ENCODE data around the gene BOC. TPM values are rescaled to one million over a fixed set of nuclear protein-coding genes. Genes with fewer than 3 reads are reported as not detected.
A peak's percentile ranks its signal among the peaks of the same experiment; 100 is the strongest.

BOC gene
- total and polyA plus RNA-seq, 2 experiments from 2014 or later: 2.1 to 4.1 TPM

DNA sequence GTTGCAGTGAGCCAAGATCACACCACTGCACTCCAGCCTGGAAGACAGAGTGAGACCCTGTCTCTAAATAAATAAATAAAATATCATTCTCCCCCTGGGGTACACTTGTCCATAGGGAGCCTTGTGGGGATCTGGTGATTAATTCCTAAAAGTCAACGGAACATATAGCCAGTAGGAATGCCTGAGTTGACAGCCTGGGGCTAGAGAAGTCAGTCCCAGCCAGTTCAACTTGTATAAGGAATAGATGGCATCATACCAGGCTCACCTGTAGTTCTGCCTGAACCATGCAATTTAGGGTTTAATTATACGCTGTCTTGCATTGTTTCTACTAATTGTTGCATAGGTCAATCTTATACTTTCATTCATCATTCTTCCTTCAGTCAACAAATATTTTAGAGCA lies 5.9 kb upstream of the BOC start:
- Mint-ChIP-seq H3K27me3 (ENCODE audit: insufficient read depth, low read depth, poor library complexity) (peaks cover 5% of the 10 kb centered on the region), H3K27ac (no peak overlapping the region), H3K4me1 (peaks cover 21% of the 10 kb centered on the region), H3K4me3 (no peak overlapping the region), H3K36me3 (ENCODE audit: low read depth) (no peaks in the 10 kb centered on the region), H3K9me3 (no peaks in the 10 kb centered on the region)
- no peaks in the 10 kb centered on the region for H3K9me2 ChIP-seq (ENCODE audit: insufficient read depth)
- TF ChIP-seq REST (IDR thresholded peaks at IDR 0.05; ENCODE audit: unreplicated experiment) (no peak), CREB1 (CRISPR knock-in tag; IDR thresholded peaks at IDR 0.05; ENCODE audit: low read depth) (no peak), ZNF331 (CRISPR knock-in tag; IDR thresholded peaks at IDR 0.05; ENCODE audit: low read depth) (no peak), NANOG (IDR thresholded peaks at IDR 0.05; ENCODE audit: borderline replicate concordance) (no peak), ZNF114 (CRISPR knock-in tag; IDR thresholded peaks at IDR 0.05) (no peak)
- no peaks in the 10 kb centered on the region for H4K20me1 ChIP-seq (replicated peaks; ENCODE audit: insufficient read depth)
- no peak overlapping the region for H3K4me3 ChIP-seq
- no peak overlapping the region for H3K27ac ChIP-seq (ENCODE audit: low read depth)
- no peaks in the 10 kb centered on the region for H3K27me3 ChIP-seq (ENCODE audit: insufficient read depth)
- no peak overlapping the region for H2AFZ ChIP-seq
- H3K79me2 ChIP-seq (replicated peaks; ENCODE audit: insufficient read depth): no peaks in the 10 kb centered on the region
- H3K4me2 ChIP-seq: no peak overlapping the region
- DNase-seq (ENCODE audit: low spot score) (no peak), ATAC-seq (no peak)
- H3F3A ChIP-seq (replicated peaks; ENCODE audit: low read depth): no peaks in the 10 kb centered on the region
- H3K4me1 ChIP-seq (ENCODE audit: insufficient read depth): peaks cover 16% of the 10 kb centered on the region; the same call in 1 of the 2 replicates
- H3K36me3 ChIP-seq (ENCODE audit: insufficient read depth): no peaks in the 10 kb centered on the region

- no peaks in the 10 kb centered on the region for H3F3A ChIP-seq (replicated peaks; ENCODE audit: low read depth)
- peak overlapping the region; percentile 76 for H3K27ac Mint-ChIP-seq
- peaks cover 48% of the 10 kb centered on the region for H3K4me1 Mint-ChIP-seq
- no peaks in the 10 kb centered on the region for H3K36me3 Mint-ChIP-seq (ENCODE audit: low read depth)
- peaks cover 28% of the 10 kb centered on the region; the same call in 1 of the 2 replicates for H3K4me1 ChIP-seq (ENCODE audit: insufficient read depth)
- H4K20me1 ChIP-seq (replicated peaks; ENCODE audit: insufficient read depth): no peaks in the 10 kb centered on the region; the same call in 1 of the 2 replicates
- ATAC-seq (peak; percentile 61), DNase-seq (ENCODE audit: low spot score) (peak; percentile 69)
- peak overlapping the region; percentile 99 for H3K4me2 ChIP-seq
- peaks cover 21% of the 10 kb centered on the region for H3K27me3 ChIP-seq (ENCODE audit: insufficient read depth)
- H3K9me2 ChIP-seq (ENCODE audit: insufficient read depth): no peaks in the 10 kb centered on the region
- no peaks in the 10 kb centered on the region for H3K36me3 ChIP-seq (ENCODE audit: insufficient read depth)
- H3K4me3 ChIP-seq: peak overlapping the region; percentile 92
- H3K4me3 Mint-ChIP-seq: peak overlapping the region; percentile 84
- peak overlapping the region; percentile 99 for H2AFZ ChIP-seq
- peaks cover 16% of the 10 kb centered on the region for H3K27me3 Mint-ChIP-seq (ENCODE audit: insufficient read depth, low read depth, poor library complexity)
- no peak overlapping the region for H3K27ac ChIP-seq (ENCODE audit: low read depth)
- no peaks in the 10 kb centered on the region for H3K79me2 ChIP-seq (replicated peaks; ENCODE audit: insufficient read depth)
- 0 out of 3 replicates have a peak, but pooled peaks cover 3% of the 10 kb centered on the region for H3K9me3 Mint-ChIP-seq
- TF ChIP-seq, protein P1, sequence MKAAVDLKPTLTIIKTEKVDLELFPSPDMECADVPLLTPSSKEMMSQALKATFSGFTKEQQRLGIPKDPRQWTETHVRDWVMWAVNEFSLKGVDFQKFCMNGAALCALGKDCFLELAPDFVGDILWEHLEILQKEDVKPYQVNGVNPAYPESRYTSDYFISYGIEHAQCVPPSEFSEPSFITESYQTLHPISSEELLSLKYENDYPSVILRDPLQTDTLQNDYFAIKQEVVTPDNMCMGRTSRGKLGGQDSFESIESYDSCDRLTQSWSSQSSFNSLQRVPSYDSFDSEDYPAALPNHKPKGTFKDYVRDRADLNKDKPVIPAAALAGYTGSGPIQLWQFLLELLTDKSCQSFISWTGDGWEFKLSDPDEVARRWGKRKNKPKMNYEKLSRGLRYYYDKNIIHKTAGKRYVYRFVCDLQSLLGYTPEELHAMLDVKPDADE (IDR thresholded peaks at IDR 0.05): no peak
- no peak for TF ChIP-seq JUNB (IDR thresholded peaks at IDR 0.05; ENCODE audit: unreplicated experiment)
- TF ChIP-seq CREB1 (CRISPR knock-in tag; IDR thresholded peaks at IDR 0.05; ENCODE audit: low read depth): no peak
- no peak for TF ChIP-seq EZH2phosphoT487 (IDR thresholded peaks at IDR 0.05; ENCODE audit: unreplicated experiment)
- no peak for TF ChIP-seq STAT1 (IDR thresholded peaks at IDR 0.05; ENCODE audit: unreplicated experiment)
- TF ChIP-seq EZH2 (IDR thresholded peaks at IDR 0.05; ENCODE audit: low read depth, unreplicated experiment): no peak
- peak; percentile 51 for TF ChIP-seq POLR2AphosphoS5 (IDR thresholded peaks at IDR 0.05; ENCODE audit: low read depth)
These were observed 590 bp upstream of the BOC start for GRCh38 chr3:113210604-113211329.
